ENCODE results near the gene GNAT3.

DNA sequence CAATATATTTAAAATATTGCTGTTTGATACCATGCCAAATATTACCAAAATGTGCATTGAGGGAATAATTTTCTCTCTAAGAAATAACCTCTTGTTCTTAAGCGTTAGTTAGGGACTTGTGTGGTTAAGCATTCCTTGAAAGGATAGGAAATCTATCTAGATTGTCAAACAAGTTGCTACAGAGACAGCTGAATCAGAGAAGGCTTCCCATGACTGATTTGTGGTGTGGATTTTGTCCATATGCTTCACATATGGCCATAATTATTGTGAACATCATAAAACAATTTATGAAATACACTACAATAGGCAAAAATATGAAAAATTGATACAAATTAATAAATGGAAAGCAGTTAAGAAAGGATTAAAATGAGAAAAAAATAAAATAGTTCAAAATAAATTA, 96.3 kb downstream of the GNAT3 start:
- TF ChIP-seq POLR2A (IDR thresholded peaks at IDR 0.05; ENCODE audit: low read length) (no peak), GATA1 (IDR thresholded peaks at IDR 0.05; ENCODE audit: low read depth, low read length) (no peak)
